Prostate gland (tissue), 2 donors: ENCODE data around the gene RDH12.

Experiments used
- POLR2A ChIP-seq: fragments of 450-650 bp; IDR thresholded peaks from one replicate; pipeline ENCODE4 v1.6.1; 2016; ENCODE audit warnings: antibody characterized with exemption, mild to moderate bottlenecking
- POLR2AphosphoS5 ChIP-seq: sonication (generic); formaldehyde crosslinking; IDR thresholded peaks from one replicate; pipeline ENCODE4 v1.6.1; 2017; ENCODE audit warnings: antibody characterized with exemption
- TF ChIP-seq, protein P1 (sequence below), 4 experiments: fragments of 200-600 bp in 2 of 4; fragments of 450-650 bp in 2 of 4; sonication (generic) in 2 of 4; IDR thresholded peaks; 1 replicate in 3 of 4; 2 replicates in 1 of 4; pipeline ENCODE4 v1.5.1; 2016 to 2019; ENCODE audit warnings: antibody characterized with exemption in 4 of 4, mild to moderate bottlenecking in 2 of 4, moderate library complexity in 2 of 4

DNA sequence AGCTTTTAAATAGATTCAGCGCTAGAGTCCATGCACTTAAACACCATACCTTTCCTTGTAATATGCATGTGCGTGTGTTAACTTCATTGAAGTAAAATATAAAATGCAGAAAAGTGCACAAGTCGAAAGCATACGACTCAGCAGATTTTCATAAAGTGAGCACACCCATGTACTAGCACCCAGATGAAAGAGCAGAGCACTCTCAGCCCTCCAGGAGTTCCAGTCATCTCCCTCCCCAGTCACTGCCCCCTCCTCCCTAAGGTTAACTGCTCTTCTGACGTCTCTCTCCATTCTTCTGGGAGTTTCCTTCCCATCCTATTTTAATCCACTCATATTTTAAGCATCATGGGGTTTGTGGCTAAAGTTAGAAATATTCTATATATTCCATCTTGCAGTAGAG, 20.2 kb downstream of the RDH12 start:
- TF ChIP-seq POLR2AphosphoS5 = no peak
- TF ChIP-seq POLR2A = no peak
- TF ChIP-seq, protein P1, sequence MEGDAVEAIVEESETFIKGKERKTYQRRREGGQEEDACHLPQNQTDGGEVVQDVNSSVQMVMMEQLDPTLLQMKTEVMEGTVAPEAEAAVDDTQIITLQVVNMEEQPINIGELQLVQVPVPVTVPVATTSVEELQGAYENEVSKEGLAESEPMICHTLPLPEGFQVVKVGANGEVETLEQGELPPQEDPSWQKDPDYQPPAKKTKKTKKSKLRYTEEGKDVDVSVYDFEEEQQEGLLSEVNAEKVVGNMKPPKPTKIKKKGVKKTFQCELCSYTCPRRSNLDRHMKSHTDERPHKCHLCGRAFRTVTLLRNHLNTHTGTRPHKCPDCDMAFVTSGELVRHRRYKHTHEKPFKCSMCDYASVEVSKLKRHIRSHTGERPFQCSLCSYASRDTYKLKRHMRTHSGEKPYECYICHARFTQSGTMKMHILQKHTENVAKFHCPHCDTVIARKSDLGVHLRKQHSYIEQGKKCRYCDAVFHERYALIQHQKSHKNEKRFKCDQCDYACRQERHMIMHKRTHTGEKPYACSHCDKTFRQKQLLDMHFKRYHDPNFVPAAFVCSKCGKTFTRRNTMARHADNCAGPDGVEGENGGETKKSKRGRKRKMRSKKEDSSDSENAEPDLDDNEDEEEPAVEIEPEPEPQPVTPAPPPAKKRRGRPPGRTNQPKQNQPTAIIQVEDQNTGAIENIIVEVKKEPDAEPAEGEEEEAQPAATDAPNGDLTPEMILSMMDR (IDR thresholded peaks at IDR 0.05) = no peak
